22Rv1 (cell line): Measurements from ENCODE around the gene KCNK10.

ENCODE experiments used
- CTCF ChIP-seq: fragments of 450-650 bp; IDR thresholded peaks from 2 replicates; pipeline ENCODE4 v1.5.1; 2017; ENCODE audit warnings: mild to moderate bottlenecking
- ZFX ChIP-seq: fragments of 450-650 bp; IDR thresholded peaks from 2 replicates; pipeline ENCODE4 v1.6.1; 2017; ENCODE audit warnings: antibody characterized with exemption, borderline replicate concordance

- no peak for TF ChIP-seq CTCF
- no peak for TF ChIP-seq ZFX
Measured at GRCh38 chr14:88146881-88147649, 176.0 kb downstream of the KCNK10 start.
